Left hindlimb (tissue), 1 donor: Measurements from ENCODE around the gene SLC17A2.

Source experiments
- DNase-seq: peaks from one replicate; pipeline ENCODE4 v3.0.0-alpha.2; 2018

Gene SLC17A2

DNA sequence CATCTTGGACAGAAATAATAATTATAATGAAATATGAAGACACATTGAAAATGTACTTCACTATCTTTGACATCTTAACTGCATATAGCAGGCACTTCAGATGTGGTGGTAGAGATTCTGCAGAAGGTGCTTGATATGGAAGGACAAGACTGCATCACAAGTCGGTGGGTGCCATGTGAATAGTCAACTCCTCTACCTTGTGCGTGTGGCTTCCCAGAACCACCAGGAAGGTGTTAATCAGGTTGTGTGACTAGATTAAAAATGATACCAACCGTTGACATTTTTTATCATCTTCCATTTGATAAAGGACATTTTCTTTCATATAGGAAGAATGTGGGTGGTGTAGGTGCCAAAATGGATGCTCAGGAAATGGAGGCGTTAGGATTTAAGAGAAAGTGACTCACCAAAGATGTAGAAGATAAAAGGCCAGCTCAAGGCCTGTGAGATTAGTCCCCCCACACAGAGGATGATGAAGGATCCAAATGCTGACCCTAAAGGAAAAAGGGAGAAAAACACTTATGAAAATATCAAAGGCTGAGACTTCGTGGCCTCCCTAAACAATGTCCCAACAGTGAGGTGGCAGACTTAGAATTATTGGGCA, 12.3 kb downstream of the SLC17A2 start:
- no peak for DNase-seq

DNA sequence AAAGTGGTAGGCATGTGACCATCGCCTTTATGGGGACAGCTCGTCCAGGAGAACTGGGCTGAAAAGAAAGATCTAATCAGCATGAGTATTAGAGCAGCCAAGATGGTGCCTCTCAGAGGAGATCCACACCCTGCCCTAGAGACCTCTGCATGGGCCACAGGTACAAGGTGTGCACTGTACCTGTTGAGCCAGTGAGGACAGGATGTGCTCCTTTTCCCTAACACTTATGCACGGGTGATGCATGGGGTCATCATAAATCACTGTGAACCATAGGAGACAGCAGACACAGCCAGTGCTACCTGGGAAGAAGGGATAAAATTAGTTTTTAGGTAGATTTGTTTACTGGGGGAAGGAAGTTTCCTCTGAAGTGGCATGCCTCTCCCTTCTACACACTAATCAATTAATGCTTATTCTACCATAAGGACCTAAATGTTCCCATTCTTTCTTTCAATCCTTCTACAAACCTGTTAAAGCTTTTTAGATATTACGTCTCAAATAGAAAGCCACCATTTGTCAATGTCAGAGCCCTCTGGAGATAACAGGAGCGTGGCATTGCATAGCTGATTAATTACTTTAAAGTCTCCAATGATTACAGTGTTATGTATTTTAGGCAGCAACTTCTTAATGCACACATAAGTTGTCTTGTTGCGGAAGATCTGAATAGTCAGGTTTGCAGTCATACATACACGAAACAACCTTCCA, 13.6 kb downstream of the SLC17A2 start:
- DNase-seq, result no peak

DNA sequence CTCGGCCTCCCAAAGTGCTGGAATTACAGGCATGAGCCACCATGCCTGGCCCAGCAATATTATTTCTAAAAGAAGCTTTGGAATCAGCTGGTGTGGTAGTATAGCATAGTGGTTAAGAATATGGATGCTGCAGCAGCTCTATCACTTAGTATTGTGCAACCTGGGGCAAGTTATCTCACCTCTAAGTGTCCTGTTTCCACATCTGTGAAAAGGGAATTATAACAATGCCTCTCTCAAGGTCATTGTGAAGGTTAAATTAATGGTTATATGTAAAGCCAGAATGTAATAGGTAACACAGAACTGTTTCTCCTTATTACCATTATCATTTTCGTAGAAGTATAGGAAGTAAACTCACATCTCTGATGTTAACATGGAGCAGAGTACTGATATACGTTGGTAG, 14.2 kb downstream of the SLC17A2 start:
- no peak for DNase-seq

DNA sequence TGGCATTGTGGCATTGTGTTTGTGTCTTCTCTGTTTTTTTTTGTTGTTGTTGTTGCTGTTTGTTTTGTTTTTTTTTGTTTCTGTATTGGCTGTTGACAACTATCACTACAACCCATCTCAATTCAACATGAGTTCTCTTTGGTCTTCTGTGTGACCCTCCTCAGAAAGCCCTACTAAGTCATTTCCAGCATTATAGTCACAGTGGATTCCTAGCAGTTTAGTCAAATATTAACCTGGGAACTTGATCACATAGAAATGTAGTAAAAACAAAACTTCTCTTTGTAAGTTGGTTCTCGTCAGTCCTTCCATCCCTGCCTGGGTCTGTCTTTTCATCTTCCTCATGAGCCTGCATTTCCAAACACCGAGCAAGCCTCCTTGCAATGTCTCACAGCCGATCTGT, 16.8 kb downstream of the SLC17A2 start:
- DNase-seq, result no peak

- DNase-seq, result no peak
These were observed 19.1 kb downstream of the SLC17A2 start for GRCh38 chr6:25911351-25911750.

- no peak for DNase-seq
These were observed 22.9 kb downstream of the SLC17A2 start for GRCh38 chr6:25907475-25908014.

DNA sequence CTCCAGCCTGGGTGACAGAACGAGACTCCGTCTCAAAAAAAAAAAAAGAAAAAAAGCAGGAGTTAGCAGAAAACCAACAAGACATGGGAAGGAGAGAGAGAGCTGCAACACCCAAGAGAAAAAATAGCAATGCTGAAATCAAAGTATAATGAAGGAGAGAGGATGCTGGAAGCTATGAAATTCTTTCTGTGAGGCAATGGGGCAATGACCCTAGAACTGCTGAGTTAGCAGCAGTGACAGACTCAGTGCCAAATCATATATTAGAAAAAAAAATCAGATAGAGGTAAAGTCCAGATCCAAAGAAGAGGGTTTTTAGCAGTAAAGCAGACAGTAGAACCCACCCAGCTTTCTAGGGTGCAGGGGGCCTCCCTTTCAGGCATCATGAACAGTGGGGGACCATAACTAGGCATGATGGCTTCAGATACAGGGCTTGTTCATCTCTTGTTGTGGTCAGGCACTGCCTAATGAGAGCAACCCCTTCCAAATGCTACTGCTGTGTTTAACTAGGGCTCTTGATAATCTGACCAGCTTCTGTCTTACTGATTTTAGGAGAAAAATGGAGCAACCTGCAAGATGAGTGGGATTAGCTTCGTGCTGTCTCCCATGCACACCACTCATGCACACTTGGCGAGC, 26.9 kb downstream of the SLC17A2 start:
- DNase-seq, result no peak

GRCh38 chr6:25902071-25902470, 28.4 kb downstream of the SLC17A2 start:
- no peak for DNase-seq

DNA sequence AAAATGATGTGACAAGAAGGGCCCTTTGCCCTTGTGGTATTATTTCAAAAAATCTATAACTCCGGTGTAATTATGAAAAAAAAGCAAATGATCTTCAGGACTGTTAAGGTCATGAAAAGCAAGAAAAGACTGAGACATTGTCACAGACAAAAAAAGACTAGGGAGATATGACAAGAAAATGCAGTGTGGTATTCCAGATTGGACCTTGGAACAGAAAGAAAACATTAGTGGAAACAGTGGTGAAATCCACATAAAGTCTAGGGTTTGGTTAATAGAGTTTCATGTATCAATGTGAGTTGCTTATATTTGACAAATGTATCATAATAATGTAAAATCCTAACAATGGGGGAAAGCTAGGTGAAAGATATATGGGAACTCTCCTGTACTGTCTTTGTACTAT, 29.6 kb downstream of the SLC17A2 start:
- no peak for DNase-seq

DNA sequence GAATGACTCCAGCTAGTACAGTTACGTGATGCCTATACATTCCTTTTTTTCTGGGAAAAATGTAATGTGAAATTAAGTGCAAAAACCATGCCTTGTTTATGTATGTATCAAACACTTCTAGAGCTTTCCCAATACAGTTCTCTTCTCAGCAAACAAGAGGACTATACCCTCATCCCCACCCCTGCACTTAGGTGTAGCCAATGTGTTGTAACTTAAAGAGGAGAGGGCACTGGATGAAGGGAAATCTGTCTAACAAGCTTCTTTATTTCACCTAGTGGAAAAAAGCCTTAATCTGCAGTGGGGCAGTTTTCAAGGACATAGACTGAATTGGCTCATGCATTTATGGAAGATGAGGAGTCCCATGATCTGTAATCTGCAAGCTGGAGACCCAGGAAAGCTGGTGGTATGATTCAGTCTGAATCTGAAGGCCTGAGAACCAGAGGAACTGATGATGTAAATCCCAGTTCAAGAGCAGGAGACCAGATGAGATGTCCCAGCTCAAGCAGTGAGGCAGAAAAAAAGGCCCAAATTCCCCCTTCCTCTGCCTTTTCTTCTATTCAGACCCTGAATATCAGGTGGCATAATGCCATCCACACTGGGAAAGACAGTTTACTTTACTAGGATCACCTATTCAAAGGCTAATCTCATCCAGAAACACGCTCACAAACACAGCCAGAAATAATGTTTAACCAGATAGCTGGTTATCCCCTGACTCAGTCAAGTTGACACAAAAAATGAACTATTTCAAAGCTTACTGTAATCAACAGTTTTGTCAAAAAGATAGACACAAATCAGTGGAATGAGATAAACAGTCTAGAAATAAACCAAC, 30.7 kb downstream of the SLC17A2 start:
- no peak for DNase-seq

- no peak for DNase-seq
These were observed 31.4 kb downstream of the SLC17A2 start for GRCh38 chr6:25899123-25899522.

DNA sequence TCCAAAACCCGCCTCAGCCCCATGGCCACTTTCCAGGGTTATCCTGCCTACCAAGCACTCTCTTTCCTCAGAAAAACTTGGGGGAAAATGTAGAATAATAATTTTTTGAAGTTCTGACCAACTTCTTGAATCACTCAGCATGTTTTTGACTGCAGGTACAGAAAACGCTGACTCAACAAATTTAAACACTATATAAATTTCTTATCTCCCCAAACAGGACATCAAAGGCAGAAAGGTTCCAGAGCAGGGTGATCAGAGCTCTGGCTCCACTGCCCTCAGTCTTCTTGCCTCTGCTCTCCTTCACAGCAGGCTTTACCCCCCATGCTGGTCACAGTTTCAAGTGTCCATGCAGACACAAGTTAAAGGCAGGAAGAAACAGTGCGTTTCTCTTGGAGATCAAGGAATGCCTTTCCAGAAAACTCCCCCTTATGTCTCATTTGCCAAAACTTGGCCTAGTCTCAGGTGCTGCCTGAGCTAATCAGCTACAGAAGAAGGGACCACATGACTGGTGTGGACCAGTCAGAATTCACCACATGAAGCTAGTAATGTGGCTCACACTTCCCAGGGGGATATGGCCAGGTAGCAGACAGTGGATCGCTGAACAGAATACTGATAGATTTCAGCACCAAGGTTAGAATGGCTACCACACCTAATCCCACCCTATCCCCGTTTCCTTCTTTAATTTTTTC, 32.1 kb downstream of the SLC17A2 start:
- no peak for DNase-seq

DNA sequence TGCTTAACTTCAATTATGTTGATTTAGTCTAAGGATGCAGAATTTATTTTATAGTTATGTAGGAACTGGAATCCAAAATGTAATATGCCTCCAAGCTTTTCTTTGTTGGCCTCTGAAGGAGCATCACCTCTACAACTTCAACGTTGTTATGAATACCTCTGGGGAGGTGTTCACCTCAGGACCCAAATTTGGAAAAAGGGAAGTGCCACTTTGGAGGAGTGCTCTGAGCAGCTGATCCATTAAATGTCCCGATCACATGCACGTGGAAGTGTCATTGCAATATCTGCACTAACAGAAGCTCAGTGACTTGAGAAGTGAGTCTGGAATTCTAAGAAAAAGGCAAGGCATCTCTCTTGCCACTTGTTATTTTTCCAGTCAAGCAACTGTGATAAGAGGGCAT, 34.2 kb downstream of the SLC17A2 start:
- DNase-seq, result no peak

DNA sequence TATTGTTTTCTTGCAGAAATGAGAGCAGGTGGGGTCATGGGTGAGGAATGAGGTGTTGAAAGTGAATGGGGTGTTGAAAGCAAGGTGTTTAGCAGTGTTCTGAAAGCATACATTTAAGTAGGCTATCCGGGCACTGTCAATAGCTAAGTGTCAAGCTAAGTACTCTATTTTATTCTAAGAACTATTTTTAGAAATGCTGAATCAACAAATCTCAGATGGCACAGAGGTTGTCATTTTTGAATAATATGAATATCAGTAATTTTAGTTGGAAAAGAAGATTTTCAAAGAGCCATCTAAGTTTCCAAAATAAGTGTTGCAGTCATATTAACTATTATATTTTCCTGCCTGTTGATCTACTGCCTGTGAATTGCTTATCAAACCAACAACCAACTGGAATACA, 34.7 kb downstream of the SLC17A2 start:
- DNase-seq, result no peak

DNA sequence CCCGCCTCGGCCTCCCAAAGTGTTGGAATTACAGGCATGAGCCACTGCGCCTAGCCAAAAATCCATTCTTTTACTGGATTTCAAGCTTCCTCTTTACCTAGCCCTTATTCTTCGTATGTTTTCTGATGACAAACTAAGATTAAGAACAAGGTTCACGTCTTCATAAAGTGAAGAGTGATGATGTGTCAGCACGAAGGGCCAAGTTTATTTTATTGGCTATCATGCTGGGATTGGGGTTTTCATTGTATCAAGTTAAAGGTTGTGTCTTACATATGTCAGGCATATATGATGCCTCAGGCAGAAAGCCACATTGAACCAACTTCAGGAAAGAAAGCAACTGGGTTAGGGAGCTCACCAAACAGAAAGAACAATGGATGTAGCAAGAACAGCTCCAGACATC, 36.7 kb downstream of the SLC17A2 start:
- no peak for DNase-seq

GRCh38 chr6:25892877-25893276, 37.6 kb downstream of the SLC17A2 start:
- DNase-seq, result no peak

- DNase-seq, result no peak
These were observed 40.3 kb downstream of the SLC17A2 start for GRCh38 chr6:25889877-25890853.

DNA sequence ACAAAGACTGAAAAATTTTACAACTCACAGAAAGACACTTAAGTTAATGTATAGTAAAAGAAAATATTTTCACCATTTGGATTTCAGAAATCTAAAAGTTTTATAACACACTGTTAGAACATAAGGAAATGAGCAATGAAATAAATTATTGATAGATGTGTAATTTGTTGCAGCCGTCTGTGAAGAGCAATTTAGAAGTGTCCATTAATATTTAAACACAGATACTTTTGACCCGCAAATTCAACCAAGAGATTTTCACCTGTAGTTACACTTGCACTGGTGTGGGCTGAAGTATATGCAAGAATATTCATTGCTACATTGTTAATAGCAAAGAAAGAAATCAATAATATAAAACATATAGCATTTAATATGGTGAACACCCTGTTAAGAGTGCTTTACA, 41.9 kb downstream of the SLC17A2 start:
- DNase-seq, result no peak

DNA sequence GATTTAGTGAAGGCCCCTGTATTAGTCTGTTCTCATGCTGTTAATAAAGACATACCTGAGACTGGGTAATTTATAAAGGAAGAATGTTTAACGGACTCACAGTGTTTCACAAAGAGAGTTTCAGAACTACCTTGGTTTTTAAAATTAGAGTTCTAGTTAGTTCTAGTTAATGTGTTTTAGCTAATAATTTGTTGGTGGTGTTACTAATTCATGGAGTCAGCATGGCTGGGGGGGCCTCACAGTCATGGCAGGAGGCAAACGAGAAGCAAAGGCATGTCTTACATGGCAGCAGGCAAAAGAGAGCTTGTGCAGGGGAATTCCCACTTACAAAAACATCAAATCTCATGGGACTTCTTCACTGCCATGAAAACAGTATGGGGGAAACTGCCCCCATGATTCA, 44.4 kb downstream of the SLC17A2 start:
- DNase-seq, result no peak

- no peak for DNase-seq
These were observed 46.5 kb downstream of the SLC17A2 start for GRCh38 chr6:25883991-25884390.

GRCh38 chr6:25883536-25883935, 47.0 kb downstream of the SLC17A2 start:
- no peak for DNase-seq
